HG03139 (cell line): Measurements from ENCODE around the gene ABHD15.

Experiments
- ATAC-seq: cut with Tn5 transposase; IDR thresholded peaks from one replicate; pipeline ENCODE4 v1.9.1; 2021; ENCODE audit not compliant: unreplicated experiment

Gene ABHD15, protein sequence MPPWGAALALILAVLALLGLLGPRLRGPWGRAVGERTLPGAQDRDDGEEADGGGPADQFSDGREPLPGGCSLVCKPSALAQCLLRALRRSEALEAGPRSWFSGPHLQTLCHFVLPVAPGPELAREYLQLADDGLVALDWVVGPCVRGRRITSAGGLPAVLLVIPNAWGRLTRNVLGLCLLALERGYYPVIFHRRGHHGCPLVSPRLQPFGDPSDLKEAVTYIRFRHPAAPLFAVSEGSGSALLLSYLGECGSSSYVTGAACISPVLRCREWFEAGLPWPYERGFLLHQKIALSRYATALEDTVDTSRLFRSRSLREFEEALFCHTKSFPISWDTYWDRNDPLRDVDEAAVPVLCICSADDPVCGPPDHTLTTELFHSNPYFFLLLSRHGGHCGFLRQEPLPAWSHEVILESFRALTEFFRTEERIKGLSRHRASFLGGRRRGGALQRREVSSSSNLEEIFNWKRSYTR

DNA sequence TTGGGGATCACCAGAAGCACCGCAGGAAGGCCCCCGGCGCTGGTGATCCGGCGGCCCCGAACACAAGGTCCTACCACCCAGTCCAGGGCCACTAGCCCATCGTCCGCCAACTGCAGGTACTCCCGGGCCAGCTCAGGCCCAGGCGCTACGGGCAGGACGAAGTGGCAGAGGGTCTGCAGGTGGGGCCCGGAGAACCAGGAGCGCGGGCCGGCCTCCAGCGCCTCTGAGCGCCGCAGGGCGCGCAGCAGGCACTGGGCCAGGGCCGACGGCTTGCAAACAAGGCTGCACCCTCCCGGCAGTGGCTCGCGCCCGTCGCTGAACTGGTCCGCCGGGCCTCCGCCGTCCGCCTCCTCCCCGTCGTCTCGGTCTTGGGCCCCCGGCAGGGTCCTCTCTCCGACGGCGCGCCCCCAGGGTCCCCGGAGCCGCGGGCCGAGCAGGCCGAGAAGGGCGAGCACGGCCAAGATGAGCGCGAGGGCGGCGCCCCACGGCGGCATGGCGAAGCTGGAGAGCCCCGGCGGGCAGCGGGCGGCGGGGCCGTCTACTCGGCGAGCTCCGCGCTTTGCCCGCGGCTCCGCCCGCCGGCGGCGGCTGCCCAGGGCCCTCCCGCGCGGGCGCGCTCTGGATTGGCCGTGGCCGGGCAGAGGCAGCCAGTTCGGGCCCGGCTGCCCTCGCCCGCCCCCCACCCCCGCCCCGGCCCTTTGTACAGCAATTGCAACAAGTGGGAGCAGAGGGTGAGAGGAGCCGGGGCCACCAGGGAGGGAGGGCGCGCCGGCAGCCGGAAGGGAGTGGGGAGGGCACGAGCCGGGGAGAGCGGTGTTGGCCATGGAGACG, at the start of gene ABHD15:
Gene ABHD15, minus strand, starts transcription at position 565 of the 831 bp plus-strand sequence. Its CDS starts 71 bp downstream, at position 494.
- no peak for ATAC-seq

DNA sequence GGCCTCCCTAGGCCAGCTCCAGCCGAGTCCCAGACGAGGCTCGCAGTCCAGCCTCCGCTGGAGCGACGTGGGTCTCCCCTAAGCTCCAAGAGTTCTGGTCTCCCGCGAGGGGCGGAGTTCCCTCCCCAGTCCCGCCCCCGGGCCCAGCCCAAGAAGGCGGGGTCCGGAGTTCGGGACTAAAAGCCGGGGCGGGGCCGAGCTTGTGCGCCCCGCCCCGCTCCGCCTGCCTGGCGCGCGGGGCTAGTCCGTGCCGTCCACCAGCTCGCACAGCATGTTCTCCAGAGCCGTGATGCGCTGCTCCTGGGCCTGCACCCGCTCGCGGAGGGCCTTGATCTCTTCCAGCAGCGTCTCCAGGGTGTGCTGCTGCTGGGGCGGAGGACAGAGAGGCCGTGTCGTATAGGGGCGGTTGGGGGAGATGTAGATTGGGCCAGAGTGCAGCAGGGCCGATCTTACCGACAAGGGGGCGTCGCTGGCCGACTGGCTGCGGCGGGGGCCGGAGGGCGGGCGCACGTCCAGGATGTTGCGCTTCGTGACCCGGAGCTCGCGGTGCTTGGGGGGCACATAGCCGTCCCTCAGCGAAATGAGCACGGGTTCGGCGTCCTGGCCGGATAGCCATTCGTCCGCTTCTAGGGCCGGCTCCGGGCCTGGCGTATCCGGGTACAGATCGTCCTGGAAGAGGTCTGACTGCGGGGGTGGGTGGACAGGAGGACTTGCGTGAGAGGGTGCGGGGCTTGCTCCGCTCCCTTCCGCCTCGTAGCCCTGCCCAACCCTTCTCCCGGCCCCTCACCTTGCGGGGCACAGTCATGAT, 48.9 kb upstream of the ABHD15 start:
- no peak for ATAC-seq

DNA sequence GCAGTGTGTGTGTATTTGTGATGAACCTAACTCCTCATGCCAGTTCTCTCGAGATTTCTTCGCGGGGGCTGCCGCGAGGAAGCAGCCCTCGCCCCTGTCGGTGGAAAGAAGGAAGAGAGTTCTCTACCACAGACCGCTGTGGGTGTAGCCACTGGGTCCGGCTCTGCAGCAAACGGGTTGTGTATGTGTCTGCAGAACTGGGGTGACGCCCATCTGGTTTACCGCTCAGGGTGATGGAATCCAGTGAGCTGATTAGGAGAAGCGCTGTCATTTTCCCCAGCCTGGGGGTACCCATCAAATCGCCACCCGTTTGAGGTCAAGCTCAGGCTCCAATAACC, 48.2 kb upstream of the ABHD15 start:
- no peak for ATAC-seq

DNA sequence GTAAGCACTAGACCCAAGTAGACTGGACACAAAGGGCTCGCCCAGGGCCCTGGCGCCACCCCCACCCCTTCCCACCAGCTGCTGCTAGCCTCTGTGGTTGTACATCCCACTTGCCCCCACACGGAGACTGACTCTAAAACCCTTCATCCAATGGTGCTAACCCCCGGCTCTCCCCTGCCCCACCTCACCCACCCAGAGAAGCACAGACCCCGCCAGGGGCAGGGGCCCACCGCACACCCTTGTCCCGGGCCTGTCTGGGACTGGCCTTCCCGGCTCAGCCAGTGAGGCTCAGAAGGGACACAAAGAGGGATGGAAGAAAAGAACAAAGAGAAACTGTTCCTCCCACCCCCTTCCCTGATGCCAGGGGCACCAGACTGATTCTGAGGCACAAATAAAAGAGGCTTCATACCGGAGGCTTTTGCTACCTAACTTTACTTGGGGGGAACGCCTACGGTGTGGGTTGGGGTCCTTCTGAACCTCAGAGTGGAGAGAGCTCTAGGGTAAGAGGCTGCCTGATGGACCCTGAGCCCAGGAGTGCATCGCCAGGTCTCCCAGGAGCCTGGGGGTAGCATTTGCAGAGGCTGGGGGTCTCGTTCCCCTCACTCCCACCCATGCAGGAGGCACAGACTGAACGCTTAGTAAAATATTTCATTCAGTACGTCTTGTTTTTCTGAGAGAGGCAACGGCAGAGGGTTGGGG, 47.7 kb upstream of the ABHD15 start:
- no peak for ATAC-seq

DNA sequence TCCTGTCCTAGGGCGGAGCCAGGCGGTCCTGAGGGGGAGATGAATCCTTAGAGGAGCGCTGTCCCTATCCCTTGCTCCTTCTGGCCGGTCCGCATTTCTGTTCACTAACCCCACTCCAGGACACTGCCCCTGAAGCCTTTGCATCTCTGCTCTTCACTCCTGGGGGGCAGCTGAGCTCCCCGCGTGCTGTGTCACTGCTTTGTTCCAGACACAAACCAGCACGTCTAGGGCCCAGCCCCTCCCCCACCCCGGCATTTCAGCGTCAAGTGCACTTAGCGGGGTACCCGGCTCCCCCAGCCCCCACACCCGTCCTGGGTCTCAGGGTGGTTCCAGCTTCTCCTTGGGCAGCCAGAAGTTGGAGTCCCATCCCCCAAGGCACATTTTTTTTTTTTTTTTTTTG, 47.0 kb upstream of the ABHD15 start:
- ATAC-seq = no peak

DNA sequence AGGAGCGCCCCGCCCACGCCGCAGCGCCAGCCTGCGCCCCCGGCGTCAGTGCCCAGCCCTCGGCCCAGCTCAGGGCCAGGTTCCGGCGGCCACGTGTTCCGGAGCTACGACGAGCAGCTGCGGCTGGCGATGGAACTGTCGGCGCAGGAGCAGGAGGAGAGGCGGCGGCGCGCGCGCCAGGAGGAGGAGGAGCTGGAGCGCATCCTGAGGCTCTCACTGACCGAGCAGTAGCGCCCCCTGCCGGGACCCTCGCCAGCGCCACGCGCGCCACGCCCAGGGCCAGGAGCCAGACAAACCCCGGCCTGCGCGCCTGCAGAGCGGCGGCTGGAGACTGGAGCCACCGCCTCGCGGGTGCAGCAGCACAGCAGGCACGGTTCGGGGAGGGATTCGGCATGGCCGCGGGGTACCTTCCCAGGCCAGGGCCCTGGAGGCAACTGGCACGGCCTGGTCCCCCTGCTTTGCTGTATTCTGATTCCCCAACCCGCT, 46.6 kb upstream of the ABHD15 start:
- ATAC-seq = no peak

DNA sequence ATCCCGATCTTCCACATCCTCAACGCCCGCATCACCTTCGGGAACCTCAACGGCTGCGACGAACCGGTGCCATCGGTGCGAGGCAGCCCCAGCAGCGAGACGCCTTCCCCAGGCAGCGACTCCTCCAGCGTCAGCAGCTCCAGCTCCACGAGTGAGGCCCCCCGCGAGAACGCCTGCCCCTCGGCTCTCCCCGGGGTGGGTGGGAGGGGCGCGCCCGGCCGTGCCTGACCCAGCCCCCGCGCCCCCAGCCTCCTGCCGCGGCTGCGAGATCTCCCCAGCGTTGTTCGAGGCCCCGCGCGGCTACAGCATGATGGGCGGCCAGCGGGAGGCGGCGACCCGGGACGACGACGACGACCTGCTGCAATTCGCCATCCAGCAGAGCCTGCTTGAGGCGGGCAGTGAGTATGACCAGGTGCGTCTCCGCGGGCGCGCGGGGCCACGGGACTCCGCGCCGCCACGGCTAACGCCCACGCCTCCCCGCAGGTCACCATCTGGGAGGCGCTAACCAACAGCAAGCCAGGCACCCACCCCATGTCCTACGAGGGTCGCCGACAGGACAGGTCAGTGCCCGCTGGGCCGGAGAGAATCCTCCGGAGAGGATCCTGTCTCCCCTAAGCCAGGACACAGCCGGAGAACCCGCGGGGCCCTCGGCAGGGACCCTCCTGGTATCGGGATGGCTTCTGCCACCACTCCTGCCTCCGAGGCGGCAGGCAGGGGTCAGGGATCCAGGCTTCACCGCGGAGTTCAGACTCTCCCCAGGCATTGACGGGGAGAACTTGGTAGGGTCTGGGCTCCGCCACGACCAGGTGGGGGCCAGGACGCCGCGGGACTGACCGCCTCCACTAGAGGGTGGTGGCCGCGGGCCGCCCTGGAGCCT, 45.8 kb upstream of the ABHD15 start:
- no peak for ATAC-seq

DNA sequence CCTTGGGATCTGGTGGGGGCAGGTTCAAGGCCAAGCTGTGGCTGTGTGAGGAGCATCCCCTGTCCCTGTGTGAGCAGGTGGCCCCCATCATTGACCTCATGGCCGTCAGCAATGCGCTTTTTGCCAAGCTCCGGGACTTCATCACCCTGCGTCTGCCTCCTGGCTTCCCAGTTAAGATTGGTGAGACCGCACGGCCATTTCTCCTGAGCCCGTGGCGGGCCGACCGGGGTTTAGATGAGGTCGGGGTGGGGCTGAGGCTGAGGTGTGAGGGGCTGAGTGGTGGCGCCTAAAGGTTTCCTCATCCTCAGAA, 45.2 kb upstream of the ABHD15 start:
- ATAC-seq = no peak

DNA sequence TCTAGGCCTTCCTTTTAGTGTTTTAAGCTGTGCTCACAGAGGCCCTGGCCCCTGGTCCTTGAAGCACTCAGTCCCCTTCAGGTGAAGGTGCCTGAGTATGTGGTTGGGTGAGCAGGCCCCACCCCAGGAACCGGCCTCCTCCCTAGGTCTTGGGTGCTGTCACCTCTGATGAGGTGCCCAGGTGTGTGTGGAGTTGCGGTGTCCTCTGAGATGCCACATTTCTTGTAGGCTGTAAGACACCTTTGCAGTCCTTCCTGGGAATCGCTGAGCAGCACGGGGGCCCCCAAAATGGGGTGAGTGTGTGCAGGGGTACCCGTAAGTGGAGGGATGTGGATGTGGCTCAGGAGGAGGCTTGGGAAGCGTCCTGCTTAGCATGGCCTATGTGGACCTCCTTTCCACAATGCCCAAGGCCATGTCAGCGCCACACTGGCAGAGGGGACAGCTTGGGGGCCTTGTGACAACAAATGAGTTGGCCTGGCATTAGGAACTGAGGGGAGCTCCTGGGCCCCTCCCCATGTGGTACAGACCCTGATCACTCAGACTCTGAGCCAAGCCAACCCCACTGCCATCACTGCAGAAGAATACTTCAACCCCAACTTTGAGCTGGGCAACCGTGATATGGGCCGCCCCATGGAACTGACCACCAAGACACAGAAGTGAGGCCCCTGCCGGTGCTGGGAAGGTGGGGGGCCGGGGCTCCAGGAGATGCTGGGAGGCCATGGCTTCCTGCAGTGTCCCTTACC, 44.7 kb upstream of the ABHD15 start:
- no peak for ATAC-seq

DNA sequence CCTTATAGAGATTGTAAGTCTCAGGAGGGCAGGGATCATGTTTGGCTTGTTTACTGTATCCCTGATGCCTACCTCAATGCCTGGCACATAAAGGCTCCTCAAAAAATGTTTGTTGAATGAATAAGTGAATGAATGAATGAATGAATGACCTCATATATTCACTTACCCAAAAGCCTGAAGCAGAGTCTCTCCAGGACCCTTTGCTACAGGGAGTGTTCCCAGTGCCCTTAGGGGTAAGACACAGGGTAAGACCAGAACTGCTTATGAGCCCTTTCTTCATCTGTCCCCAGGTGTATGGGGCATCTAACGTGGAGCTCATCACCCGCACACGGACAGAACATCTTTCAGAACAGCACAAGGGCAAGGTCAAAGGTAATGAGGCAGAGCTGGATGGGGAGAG, 43.6 kb upstream of the ABHD15 start:
- ATAC-seq = no peak

DNA sequence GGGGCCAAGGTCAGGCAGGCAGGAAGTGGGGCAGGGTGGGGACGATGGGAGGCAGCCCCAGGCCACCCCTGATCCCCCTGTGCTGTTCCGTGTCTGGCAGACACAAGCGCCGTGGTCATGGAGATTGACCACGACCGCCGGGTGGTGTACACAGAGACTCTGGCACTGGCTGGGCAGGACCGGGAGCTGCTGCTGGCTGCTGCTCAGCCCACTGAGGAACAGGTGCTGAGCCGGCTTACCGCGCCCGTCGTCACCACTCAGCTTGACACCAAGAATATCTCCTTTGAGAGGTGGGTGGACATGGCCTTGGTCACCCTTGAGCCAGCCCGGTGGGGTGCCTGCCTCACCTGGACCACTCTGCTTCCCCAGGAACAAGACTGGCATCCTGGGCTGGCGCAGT, 42.1 kb upstream of the ABHD15 start:
- ATAC-seq = no peak

DNA sequence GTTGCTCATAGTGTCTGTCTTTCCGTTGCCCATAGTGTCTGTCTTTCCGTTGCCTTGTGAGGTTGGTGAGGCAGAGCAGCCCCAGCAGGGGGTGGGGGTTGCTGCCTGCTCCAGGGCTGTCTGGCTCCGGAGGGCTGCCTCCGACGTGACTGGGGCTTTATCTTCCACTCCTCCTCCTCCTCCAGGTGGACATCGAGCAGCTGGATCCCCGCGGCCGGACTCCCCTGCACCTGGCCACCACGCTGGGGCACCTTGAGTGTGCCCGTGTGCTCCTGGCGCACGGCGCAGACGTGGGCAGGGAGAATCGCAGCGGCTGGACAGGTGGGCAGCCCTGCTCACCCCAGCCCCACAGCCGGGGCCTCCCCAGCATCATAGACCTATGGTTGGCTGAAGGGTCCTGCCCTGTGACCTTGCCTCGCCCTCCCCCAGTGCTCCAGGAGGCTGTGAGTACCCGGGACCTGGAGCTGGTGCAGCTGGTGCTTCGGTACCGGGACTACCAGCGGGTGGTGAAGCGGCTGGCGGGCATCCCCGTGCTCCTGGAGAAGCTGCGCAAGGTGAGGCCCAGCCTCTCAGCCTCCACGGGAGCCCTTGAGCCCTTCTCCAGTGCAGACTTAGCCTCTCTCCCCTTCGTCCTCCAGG, 40.8 kb upstream of the ABHD15 start:
- ATAC-seq = no peak

DNA sequence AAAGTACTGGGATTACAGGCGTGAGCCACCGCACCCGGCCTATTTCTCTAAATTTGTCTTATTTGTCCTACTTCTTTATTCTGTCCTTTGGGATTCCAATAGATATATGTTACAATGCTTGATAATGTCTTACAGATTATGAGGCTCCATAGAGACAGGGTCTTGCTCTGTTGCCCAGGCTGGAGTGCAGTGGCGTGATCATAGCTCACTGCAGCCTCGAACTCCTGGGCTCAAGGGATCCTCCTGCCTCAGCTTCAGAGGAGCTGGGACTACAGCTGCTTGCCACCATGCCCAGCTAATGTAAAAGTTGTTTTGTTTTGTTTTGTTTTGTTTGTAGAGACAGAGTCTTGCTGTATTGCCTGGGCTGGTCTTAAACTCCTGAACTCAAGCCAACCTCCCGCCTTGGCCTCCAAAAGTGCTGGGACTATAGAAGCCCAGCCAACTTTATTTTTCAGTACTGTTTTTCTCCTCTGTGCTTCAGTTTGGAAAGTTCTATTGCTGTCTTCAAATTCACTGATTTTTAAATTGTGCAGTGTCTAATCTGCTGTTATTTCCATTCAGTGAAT, 36.4 kb upstream of the ABHD15 start:
- ATAC-seq = no peak

DNA sequence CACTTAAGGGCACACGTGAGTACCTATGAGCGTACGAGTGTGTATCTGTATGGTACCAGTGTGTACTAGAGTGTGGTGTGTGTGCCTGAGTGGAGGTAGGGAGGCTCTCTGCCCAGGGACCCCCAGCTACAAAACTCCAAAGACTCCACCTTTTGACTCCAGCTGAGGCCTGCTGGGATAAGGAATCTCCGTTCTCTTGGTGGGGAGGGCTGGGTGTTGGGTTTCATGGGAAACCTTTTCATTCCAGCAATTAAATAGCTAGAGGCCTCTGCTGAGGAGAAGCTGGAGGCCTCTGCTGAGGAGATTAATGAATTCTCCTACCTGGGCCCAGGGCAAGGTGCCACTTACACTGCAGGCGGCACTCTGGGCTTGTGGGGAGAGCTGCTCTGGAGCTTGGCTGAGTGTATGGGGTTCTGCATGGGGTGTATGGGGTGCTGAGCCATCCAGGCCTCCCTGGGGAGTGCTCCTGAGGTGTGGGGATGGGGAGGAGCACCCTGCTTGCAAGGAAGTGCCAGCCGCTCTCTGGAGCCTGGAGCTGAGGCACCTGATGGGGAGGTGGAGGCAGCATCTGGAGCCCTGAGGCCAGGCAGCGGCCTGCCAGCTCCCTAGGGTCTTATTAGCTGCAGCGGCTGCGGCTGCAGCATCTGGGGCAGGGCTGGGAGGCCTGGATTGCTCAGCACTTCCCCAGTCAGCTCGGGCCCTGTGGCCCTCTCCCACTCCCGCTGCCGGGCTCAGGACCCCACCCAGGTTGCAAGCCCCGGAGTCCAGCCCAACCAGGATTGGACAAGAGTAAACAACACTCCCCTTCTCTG, 30.7 kb upstream of the ABHD15 start:
- no peak for ATAC-seq

DNA sequence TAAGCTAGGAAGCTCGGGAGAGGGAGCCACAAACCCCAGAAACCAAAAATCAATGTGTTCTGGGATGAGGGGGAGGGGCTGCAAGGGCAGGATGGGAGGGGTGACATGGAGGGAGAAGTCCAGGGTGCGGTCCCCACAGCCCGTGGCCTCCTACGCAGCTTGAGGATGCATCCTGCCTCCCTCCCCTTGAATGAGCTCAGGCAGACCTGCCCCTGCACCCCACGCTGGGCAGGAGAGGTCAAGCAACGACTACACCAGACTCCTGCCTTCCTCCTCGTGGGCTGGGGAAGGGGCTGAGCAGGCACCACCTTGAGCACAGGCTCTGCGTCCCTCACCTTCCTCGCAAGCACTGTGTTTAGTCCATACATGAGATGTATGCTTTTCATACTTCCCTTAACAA, 30.0 kb upstream of the ABHD15 start:
- ATAC-seq = no peak

DNA sequence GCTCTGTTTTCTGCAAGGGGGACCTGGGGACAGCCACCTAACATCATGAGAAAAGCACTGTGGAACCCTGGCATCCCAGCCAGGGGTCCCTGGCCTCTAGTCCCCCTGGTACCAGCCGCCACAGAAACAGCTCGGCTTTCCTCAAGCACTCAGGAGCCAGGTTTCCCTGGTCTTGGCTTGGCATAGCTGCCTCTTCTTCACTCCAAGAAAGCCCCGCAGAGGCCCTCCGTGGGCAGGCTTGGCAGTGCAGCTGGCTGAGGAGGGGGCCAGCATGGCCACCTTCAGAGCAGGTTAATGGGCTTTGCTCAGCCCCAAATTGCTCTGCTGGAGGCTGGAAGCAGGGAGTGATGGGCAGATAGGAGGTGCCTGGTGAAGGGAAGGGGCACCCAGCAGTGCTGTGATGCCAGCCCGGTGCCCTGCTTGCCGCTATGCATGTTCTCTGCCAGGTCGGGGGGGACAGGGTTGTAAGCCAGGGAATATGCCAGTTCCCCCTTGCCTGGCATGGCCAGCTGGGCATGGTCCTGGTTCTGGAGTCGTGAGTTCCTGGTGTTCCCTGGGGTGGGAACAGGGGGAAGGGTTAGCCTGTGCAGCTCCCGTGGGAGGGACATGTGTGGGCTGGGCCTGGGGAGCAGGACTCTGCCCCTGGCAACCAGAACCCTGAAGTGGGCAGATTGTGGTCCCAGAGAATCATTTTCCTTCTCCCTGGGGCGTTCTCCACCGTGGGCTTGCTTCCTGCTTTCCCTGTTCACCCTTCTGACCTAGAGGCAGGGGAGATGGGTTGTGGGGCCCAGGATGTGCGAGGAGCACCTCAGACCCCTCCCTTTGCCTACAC, 29.3 kb upstream of the ABHD15 start:
- no peak for ATAC-seq
